ENCODE measurements around the gene PTPRM.

The PTPRM gene

DNA sequence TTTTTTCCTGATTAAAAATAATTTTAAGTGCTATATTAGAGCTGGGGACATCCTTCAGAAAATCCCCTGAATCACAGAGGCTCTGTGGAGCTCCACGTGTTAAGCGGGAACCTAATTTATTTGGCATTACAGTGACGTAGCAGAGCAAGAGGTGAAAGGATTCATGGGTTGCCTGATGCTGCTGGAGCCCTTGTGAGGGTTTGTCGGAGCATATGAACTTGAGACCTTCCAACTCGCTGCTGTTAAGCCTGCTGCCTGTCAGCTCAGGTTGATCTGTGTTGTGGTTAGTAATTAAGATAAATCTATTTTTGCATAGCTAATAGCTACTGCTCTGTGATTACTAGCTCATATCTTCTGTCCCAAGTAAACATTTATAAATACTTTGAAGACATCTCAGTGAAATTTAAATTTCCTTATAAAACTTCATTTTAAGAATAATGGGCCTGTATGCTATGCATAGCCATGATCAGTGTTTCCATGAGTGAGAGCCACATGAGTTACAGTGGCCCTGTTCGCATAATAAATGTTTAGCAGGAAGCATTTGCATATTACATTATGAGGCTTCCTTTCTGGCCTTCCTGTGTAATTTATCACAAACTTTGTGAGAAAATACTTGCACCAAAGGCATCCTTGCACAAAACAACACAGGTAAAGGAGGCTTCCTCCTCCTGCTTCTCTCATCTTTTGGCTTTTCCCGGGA lies 438.9 kb downstream of the PTPRM start:
- DNase-seq (ENCODE audit: low read depth), result no peak

DNA sequence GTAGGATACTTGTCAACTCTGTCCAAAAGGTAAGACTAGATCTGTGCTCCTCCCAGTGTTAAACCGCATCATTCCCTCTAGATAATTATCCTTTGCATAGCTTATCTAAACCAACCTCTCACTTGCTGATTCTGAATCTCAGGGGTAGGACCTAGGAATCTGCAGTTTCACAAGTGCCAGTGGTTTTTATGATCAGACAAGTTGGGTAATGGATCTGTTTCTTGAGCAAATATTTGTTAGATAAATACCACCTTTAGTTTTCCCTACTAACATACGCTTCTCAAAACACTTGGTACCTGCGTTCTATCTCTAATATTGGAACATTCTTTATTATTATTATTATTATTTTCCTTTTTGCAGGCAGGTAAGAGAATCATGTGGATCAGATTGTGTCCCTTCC lies 439.9 kb downstream of the PTPRM start:
- no peak for DNase-seq (ENCODE audit: low read depth)

DNA sequence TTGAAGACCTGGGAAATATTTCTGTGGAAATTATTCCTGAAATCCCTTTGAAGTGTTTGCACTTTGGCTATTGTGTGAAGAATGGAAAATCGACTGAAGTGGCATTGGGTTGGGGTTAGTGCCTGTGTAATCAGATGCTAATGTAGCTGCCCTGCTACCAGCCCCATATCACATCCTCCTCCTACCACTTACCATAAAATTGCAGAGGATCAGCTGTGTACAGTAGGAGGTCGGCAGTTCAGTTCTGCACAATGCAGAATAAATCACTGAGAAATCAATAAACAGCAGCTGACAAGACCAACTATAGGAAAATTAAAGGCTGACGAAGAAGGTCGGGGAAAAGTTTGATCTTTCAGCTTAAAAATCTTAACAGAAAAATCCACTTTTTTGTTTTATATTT lies 440.9 kb downstream of the PTPRM start:
- DNase-seq (ENCODE audit: low read depth), result no peak

DNA sequence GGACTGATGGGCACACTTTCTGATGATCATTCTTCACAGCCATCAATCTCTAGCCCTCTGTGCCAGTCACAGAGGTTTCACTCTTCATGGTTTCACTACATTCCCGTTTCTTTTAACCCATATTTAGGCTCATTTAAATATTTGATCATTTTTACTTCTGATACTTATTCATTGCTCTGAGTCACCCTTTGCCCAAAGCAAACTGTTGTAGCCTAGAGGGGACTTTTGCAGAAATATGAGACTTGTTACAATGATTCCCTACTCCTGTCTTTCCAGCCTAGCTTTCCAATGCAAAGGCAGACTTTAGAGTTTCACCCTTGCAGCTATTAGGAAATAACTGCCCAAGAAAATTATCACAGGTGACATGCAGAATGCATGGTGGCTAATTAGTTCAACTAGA lies 444.2 kb downstream of the PTPRM start:
- no peak for DNase-seq (ENCODE audit: low read depth)

DNA sequence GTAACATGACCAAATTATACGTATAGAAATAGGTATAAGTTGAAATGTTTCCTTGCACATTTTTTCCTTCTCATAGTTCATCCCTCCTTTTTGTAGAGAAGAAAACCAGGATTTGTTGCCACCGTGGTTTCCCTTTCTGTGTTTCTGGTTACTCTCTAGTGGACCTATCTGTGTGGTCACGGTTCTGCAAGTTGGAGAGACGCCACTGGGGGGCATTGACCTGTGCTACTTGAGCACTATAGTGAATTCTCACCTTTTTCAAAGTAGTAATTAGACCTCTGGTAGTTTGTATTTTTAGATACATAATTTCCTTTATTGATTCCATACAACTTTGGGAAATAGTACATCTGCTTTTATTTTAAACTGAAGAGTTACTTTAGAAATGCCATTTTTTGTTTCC lies 444.8 kb downstream of the PTPRM start:
- DNase-seq (ENCODE audit: low read depth), result no peak

DNA sequence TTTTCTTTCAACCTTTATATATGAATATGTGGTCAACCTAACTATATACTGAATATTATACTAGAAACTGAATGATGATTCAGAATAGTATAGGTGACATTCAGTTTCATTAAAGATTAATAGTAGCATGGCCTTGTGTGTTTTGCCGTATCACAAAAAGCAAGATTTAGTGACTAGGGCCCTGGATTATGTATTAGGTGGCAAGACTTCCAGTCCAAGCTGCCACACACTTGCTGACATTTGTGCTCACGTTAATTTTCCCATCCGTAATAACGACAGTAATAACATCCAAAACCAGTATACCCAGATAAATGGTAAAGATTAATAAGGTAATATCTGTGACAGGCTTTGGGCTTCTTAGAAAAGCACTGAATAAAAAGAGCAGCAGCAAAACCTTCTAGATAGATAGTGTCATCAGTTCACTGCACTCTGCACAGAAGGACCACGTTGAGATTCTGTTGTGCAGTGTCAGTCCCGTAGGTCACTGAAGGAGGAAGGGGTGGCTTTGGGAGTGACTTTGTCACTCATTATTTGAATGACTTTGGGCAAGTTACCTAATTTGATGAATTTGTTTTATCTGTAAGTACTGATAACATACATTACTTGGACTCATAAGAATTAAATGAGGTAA lies 451.7 kb downstream of the PTPRM start:
- DNase-seq (ENCODE audit: low read depth), result no peak

DNA sequence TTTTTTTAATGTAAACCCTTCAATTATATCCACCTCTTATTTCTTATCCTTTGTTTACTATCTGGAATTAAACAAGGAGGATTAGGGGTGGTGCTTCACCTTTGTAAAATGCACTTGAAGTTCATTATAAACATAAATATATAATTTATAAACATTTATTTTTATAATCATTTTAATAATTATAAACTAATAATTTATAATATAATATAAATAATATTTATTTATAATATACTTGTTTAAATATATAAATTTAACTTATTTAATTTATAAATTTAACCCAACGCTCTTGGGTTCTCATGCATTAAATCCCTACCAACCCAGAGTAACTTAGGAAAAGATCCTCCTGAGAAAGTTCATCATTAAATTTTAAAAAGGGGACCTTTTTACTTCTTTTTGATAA lies 452.5 kb downstream of the PTPRM start:
- no peak for DNase-seq (ENCODE audit: low read depth)

DNA sequence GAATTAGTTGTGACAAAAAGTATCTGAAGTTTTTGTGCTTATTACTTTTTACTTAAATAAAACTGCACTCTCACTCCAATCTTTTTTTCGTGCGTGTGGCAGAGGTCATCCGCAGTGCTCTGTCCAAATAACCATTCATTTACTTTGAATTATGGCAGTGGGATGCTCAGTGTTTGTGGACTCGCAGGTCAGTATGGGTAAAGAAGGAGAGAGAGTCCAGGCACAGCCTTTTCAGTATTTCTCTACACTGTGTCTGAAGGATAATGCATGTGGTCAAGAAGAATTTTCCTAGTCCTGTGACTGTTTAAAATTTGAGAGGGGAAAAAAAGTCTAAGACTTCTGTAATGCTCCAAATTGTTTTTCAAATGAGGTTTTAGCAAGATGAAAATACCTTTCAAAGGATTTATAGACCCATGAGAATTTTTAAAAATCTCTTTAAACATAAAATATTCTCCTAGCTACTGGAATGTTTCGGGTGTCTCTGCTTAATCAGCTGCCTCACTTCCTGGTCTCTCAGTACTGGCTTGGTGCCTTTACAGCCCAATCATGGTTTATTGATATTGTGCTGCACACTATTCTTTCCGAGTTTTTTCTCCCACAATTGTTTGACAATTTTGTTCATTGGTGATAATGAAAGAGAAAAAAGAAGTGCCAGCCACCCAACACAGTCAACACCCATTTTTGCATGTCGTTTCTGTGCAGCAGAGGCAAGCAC lies 453.2 kb downstream of the PTPRM start:
- no peak for DNase-seq (ENCODE audit: low read depth)

DNA sequence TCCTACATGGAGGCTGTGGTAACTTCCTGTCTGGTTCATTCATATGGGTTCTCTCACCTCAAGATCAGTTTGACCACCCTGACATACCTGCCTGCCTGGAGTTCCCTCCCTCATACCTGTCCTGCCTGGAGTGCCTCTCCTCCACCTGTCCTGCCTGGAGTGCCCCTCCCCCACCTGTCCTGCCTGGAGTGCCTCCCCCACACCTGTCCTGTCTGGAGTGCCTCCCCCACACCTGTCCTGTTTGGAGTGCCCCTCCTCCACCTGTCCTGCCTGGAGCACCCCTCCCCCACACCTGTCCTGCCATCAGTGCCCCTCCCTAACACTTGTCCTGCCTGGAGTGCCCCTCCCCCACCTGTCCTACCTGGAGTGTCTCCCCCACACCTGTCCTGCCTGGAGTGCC lies 461.9 kb downstream of the PTPRM start:
- DNase-seq (ENCODE audit: low read depth), result no peak

DNA sequence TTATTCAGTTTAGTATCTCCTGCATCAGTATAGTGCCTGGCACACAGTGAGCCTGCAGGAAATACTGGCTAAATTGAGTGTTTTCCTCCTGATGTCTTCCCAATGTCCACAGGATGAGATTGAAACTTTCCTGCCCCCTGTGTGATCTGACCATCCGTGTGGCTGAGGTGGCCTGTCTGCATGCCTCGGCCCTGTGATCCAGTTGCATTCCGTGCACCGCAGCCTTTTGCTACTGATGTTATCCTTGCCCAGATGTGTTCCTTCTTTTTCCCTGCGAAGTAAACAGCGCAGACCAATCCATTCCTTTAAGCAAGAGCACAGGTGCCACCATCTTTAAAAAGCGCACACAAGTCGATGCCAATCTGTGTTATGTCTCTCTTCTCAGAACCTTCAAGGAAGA lies 462.6 kb downstream of the PTPRM start:
- no peak for DNase-seq (ENCODE audit: low read depth)

DNA sequence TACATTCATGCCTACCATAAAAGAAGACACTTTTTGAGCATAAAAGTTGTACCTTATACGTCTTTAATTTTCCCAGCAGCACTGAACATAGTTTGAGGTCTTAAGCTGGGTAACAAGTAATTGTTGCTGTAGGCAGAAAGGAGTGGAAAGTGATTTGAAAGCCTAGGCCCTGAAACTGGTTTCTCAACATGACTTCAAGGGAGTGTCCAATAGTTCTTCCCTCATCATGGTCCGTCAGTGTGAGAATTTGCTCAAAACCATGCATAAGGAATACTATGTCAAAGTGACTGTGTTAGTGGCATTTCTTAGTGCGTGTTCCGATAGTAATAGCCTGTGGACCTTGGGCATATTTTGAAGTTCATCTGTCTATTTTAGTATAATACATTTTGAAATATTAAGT lies 463.1 kb downstream of the PTPRM start:
- no peak for DNase-seq (ENCODE audit: low read depth)

DNA sequence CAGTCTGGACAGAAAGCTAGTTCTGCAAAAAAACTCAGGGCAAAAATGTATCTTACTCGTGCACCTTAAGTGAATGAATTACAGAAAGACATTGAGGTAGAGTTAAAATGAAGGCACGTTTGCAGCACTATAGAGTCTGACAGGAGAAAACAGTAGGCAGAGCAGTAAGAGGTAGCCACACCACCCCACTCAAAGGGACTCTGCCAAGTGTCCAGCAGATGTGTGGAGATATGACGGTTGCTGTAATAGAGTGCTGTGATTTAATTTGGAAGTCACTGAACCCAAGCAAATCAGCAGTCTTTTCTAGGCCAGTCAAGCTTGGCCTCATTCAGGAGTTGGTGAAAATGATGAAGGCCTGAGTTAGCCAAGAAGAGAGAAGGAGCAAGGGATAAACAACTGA lies 464.4 kb downstream of the PTPRM start:
- no peak for DNase-seq (ENCODE audit: low read depth)

DNA sequence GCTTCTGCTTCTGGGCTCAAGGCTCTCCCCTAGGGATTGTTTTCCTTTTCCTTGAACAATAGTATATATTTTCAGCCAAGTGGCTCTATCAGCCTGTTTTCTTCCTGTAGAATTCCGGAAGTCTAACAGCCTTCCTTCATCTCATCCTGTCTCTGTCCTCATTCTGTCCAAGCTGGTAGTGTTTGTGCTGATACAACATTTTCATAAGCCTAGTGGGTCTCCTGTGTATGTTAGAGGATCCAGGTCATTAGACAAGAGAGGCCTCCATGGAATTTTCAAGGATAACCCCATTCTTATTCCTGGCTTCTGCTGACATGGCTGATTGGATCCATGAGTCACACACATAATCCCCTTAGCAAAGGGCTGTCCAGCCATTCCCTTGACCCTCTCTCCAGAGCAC lies 467.6 kb downstream of the PTPRM start:
- no peak for DNase-seq (ENCODE audit: low read depth)

DNA sequence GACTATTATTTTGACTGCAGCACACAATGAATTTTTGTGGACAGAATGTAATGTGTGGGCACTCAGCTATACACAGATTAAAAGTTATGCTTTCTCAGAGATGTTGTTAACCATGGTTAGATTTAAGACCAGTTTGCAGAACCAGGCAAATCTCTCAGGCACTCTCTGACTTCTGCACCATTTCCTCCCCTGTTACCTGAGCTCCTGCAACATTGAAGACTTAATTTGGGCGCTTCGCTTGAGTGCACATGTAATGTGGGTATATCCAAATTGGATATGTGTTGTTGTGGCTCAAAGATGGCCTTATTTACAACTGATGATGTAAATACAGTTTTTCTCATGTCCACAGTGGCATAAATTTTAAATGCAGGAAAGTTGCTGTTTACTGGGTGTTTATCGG lies 469.4 kb downstream of the PTPRM start:
- no peak for DNase-seq (ENCODE audit: low read depth)

DNA sequence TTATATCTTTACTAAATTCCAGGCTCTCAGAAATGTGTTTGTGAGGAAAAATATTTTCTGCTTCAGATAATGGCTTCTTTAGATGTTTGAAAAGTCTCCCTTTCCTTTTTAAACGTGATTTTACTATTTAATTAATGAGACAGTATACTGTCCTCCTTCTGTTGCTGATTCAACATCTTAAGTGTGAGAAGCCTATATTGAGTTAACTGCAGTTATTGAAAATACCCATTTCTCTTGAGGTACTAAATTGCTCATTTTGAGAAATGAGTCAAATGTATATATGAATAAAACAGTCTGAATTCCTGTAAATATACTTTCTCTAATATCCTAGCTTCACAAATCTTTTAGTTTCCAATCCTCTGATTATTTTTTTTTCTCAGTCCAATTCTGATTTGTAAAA lies 470.2 kb downstream of the PTPRM start:
- DNase-seq (ENCODE audit: low read depth), result no peak

DNA sequence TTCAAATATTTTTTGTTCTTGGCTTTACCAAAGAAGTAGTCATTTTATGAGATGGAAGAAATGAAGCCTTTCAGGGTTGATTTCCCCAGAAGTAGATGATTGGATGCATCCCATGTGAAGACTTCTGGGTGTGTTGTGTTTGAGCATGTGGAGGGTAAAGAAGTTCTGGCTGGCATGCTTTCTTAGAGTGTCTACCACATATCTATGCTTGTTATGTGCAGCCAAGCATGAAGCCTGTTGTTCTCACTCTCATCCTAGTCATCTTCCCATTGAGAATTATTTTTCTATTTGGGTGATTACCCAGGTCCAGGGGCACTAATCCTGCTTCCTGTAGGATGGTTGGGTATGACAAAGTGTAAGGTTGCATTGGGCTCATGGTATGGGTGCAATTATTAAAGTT lies 472.9 kb downstream of the PTPRM start:
- DNase-seq (ENCODE audit: low read depth), result no peak

DNA sequence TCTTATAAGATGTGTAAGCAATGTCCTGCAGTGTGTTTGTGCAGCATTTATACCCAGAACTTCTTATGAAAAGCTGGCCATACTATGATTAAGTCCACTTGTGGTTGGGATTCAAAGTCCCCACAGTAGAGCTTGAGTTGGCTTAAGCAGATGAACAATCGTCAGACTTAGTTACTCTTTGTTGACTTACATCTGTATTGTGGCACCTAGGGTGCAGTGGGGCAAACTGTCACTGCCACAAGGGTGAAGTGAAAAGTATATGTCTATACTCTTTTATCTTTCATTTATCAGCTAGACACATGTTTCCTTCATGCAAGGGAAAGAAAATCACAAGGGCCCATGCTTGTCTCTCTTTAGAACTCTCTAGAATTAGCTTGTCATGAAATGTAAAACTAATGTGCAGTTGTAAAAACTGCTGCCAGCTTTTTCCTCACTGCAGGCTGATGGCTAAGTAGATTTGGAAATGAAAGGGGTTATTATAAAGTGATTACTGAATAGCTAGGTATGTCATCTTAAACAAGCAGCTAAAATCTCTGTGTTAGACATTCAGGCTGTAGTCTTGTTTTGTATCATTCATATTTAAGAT lies 474.5 kb downstream of the PTPRM start:
- DNase-seq (ENCODE audit: low read depth), result no peak

DNA sequence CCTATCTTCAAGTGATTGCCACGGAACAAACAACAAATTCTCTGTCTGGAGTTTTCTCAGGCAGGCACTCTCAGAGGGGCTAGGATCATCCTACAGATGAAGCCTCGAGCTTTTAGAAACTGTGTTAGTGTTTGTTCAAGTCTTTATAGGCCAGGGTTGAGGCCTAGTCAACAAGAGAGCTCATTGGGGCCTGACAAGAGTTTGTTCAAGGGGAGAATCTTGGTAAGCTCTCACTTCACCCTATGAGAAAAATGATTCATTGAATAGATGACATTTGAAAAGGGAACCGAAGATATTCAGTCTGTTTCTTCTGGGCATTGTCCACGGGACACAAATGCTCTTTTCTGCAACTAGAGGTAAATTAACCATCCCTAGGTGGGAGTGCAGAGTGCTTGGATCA lies 476.9 kb downstream of the PTPRM start:
- DNase-seq (ENCODE audit: low read depth), result no peak

DNA sequence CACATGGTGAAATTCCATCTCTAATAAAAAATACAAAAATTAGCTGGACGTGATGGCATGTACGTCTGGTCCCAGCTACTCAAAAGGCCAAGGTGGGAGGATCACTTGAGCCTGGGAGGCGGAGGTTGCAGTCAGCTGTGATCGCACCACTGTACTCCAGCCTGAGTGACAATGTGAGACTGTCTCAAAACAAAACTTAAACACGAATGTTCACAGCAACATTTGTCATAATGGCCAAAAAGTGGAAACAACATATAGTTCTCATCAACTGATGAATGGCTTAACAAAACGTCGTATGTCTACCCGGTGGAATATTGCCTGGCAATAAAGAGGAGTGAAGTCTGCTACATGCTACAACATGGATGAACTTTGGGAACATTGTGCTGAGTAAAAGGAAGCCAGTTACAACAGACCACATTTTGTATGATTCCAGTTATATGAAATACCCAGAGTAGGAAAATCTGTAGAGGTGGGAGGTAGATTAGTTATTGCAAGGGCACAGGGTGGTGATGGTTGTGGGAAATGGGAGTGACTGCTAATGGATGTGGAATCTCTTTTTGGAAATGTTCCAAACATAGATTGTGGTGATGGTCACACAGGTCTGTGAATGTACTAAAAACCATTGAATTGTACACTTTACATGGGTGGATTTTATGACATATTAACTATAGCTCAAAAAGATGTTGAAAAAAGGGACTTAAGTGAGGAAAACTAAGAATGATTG lies 478.2 kb downstream of the PTPRM start:
- DNase-seq (ENCODE audit: low read depth), result no peak

DNA sequence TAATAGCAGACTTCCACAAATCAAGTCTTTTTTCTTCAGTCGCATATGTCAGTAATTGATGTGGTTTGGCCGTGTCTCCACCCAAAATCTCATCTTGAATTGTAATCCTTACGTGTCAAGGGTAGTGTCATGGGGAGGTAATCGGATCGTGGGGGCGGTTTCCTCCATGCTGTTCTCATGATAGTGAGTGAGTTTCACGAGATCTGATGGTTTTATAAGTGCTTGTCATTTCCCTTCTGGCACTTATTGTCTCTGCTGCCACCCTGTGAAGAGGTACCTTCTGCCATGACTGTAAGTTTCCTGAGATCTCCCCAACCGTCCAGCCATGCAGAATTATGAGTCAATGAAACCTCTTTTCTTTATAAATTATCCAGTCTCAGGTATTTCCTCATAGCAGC lies 478.8 kb downstream of the PTPRM start:
- no peak for DNase-seq (ENCODE audit: low read depth)

DNA sequence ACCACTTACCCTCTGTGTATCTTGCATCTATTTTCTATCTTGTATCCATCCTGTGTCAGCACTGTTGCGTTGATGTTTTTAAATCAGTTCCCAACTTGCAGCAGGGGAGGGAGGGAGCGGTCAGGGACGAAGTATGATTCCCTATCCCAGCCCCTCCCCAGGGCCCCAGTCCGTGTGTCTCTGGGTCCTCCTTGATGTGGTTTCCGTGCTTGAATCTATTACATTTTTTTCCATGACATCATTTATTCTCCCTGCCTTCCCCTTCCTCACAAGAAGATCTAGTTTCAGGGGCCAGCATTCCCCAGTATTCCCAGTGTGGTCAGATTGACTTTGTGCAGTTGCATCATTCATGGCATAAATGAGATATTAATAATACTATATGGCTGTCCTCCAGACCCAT lies 479.3 kb downstream of the PTPRM start:
- DNase-seq (ENCODE audit: low read depth), result no peak

DNA sequence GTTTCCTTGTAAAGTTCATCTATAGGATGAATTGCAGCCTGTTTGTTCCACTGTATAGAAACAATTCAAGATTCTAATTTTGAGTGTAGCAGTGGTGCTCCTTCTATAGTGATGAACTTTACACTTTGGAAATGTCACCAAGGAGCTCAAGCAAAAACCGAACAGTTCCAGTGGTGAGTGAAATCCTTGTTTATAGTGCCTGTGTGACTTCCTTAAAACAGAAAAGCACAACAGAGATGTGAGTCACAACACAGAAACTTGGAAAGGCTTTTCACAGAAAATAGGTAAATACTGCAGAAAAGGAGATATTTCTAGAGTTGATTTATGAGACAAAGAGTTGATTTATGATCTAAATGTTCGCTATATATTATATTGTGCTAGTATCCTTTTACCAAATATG lies 482.0 kb downstream of the PTPRM start:
- no peak for DNase-seq (ENCODE audit: low read depth)

Data from activated gamma-delta T cell treated with anti-CD3 and anti-CD28 coated beads, Interleukin-2, amount 50 U/mL, for 16 hours (primary cell).